Uterus (tissue), 2 donors: ENCODE data around the gene NDC80.

Experiments used
- CTCF ChIP-seq, 4 experiments: fragments of 200-600 bp in 2 of 4; fragments of 450-650 bp in 2 of 4; sonication (generic) in 2 of 4; IDR thresholded peaks; one replicate each; pipeline ENCODE4 v1.5.1; 2016 to 2019; ENCODE audit warnings: antibody characterized with exemption in 4 of 4, mild to moderate bottlenecking in 2 of 4, moderate library complexity in 1 of 4
- POLR2A ChIP-seq, 2 donors: fragments of 450-650 bp; IDR thresholded peaks; one replicate each; pipeline ENCODE4 v1.6.1; 2016; ENCODE audit warnings: antibody characterized with exemption in 2 of 2, mild to moderate bottlenecking in 1 of 2, moderate library complexity in 1 of 2

- TF ChIP-seq CTCF (IDR thresholded peaks at IDR 0.05), result no peak
- no peak for TF ChIP-seq POLR2A (IDR thresholded peaks at IDR 0.05)
Observed at GRCh38 chr18:2588666-2589344, 17.4 kb downstream of the NDC80 start.
